HT1080 (cell line): ENCODE data around the gene PLCG1. TPM values are rescaled to one million over a fixed set of nuclear protein-coding genes. Genes with fewer than 3 reads are reported as not detected.

Source experiments
- DNase-seq: peaks from one replicate; pipeline ENCODE4 v3.0.0-alpha.2; 2015; ENCODE audit warnings: low read depth
- total RNA-seq: library from RNA; depleted of rRNA; stranded (reverse); fragments of >200 nt; shearing (Covaris generic); gene quantifications from 2 replicates; pipeline ENCODE4 v1.2.3, GENCODE V29; 2014

PLCG1 gene
- total RNA-seq, 1 experiment from 2014 or later, result 72.1 TPM

- no peak for DNase-seq
These were observed 41.2 kb downstream of the PLCG1 start for GRCh38 chr20:41178495-41178894.

- DNase-seq, result no peak
These were observed 41.6 kb downstream of the PLCG1 start for GRCh38 chr20:41178904-41179432.

DNA sequence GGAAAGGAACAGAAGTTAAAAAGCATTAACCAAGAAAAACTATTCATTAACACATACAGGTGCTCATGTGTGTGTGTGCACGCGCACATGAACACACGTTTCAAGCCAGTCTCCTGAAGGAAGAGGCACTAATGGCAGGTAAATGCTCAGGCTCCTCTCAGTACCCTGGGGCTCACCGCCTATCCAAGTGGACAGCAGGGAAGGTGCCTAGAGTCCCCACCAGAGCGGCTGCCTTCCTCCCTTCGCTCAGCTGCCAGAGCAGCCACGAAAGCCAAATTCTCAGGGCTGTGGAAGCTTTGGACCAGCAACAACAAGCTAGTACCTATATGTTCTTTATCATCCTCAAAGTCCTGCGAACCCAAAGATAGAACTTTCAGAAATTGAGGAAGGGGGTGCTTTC, 42.6 kb downstream of the PLCG1 start:
- no peak for DNase-seq

GRCh38 chr20:41180599-41181333, 43.4 kb downstream of the PLCG1 start:
- DNase-seq, result no peak

DNA sequence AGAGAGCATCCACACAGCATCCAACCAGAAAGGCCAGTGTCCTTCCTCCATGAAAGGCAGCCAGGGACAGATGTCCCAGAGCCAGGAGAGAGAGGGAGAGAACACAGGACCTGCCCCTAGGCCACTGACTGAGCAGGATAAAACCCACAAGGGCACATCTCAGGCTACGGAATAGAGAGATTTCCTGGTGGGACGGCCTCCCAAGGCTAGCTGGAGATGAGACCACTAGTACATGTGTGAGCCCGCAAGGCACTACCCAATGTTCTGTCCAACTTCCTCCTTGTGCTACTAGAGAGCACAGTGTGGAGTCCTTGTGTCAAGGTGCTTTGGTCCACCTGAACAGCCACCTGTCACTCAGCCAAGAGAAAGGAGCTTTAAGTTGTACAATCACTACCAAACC, 44.2 kb downstream of the PLCG1 start:
- DNase-seq, result no peak

DNA sequence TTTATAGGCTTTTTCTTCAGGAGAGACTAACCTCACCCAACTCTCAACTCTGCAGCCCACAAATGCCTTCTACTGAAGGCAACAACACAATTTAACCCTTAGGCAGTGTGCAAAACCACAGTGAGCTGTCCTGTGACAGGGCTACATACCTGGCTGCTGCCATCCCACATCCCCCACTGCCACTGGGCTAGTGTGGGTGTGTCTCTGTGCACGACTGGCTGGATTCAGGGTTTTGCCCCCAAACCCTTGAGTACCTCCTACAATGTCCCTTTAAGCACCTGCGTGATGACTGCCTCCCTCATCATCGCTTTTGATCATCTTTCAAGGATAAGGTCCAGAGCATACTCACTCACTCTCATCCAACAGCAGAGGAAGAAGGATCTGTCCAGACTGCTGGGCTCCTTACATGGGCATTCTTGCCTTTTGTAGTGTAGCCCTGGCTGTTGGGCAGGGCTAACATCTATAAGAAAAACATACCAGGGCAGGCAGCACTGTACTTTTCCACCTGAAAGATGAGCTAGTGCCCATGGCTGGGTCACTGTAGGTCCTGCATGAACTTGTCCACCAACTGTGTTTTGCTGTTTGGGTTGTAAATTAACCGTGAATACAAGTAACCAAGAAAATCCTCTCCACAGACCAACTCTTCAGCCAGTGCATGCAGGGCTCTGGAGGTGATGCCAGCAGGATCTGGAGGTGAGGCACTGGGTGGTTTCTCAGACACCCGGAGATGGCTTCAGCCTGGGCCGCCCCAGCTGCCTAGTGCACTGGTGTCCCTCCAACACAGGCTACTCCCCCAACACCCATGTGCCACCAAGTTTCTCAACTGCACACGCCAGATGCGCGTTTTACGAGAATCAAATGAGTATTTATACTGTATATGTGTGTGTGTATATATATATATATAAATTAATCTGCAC, 45.2 kb downstream of the PLCG1 start:
- DNase-seq, result no peak

- DNase-seq, result no peak
These were observed 46.0 kb downstream of the PLCG1 start for GRCh38 chr20:41183391-41183790.

DNA sequence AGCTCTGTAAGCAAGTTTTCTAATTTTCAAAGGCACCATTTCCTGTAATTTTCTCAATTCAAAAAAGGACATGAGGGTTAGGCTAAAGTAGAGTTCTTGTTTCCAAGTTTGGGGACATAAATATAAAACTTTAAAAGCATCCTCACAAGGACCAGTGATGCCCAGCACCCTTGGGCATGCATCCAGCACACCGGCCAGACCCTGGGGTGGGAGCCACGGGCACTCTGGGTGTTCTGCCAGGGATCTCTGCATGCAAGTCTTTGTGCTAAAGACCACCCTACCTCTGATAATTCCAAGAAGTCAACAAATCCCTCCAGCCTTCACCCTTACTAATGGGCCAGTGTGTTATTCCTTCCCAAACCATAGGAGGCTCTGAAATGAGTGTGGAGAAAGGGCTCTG, 46.5 kb downstream of the PLCG1 start:
- no peak for DNase-seq

DNA sequence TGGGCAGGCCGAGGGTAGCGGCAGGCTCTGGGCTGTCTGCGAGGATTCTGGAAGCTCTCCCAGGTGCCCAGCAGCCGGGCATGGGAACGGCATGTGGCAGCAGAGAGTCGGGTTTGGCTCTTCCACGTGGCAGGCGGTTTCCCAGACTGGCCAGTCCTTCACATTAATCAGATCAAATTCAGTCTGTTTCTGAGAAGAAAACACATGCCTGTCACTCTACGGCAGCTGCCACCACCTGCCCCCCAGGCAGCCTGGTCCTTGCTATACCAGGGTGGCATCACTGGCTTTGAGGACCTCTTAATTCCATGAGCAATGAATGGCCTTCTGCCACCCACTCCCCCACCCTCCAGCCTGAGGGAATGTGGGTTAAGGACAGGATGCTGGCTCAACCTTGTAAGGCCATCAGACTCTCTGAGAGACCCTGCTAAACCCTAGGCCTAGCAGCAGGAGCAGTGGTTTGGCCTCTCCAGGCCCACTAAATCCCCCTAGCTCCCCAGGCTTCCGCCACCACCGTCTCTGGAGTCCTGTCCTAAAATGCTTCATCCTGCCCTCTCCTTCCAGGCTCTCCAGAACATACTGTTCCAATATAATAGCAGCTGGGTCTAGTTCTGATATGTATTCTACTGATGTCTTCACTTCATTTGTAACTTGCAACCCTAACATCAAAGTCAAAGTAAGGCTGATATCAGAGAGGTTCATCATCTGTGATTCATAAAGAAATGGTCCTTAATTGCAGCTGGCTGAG, 47.8 kb downstream of the PLCG1 start:
- DNase-seq, result no peak

DNA sequence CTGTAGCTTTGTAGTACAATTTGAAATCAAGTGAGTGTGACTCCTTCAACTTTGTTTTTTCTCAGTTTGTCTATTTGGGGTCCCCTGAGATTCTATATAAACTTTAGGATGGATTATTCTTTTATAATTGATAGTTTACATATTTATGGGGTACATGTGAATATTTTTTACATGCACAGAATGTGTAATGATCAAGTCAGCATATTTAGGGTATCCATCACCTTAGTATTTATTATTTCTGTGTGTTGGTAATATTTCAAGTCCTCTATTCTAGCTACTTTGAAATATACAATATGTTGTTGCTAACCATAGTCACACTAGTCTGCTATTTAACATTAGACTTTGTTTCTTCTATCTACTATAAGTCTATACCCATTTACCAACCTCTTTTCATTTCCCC, 50.3 kb downstream of the PLCG1 start:
- no peak for DNase-seq

DNA sequence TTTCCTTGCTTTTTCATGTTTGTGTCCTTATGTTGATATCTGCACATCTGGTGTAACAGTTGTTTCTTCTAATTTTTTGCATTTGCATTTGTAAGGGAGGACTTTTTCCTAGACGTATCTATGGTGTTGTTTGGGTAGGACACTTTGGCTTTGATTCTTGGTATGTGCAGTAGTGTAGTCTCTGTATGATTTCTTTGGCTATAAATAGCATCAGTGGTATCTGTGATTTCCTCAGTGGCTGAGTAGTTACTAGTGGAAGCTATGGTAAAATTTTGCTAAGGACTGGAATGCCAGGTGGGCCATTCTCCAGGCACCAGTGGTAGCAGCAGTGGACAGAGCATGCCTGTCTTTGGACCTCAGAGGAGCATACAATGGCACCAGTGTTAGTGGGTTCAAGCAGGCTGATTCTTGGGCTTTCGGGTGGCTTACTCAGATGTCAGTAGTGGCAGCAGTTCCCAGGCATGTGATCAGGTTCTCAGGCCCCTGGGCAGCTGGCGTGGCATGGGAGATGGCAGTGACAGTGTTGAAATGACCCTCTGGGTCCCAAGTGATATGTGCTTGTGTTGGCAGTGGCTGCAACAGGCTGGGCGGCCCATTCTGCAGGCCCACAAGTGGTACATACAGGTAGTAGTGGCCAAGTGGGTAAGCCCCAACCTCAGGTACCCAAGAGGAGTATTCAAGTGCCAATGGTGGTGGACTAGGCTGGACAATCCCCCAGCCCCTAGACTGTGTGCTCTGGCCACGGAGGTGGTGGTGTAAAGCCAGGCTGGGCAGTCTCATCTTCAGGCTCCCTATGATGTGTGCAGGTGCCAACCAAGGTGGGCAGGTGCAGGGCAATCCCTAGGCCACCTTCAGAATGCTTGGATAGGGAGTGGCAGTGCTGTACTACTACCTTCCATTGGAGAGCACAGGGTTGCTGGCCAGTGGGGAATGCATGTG, 54.5 kb downstream of the PLCG1 start:
- no peak for DNase-seq

- no peak for DNase-seq
These were observed 55.2 kb downstream of the PLCG1 start for GRCh38 chr20:41192575-41192974.

DNA sequence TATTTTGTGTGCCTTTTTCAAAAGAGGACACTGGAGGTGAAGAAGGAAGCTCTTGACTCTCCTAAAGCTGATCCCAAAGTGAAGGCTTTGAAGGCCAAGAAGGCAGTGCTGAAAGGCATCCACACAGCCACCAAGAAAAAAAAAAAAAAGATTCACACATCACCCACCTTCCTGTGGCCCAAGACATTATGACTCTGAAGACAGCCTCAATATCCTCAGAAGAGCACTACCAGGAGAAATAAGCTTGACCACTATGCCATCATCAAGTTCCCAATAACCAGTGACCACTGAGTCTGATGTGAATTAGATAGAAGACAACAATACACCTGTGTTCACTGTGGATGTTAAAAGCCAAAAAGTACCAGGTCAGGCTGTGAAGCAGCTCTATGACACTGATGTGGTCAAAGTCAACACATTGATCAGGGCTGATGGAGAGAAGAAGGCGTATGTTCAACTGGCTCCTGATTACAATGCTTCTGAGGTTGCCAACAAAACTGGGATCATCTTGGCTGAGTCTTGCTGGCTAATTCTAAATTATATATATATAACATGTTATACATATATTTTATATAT, 59.4 kb downstream of the PLCG1 start:
- DNase-seq, result no peak

- no peak for DNase-seq
These were observed 61.1 kb downstream of the PLCG1 start for GRCh38 chr20:41198443-41198842.

- DNase-seq, result no peak
These were observed 63.3 kb downstream of the PLCG1 start for GRCh38 chr20:41200446-41201202.

DNA sequence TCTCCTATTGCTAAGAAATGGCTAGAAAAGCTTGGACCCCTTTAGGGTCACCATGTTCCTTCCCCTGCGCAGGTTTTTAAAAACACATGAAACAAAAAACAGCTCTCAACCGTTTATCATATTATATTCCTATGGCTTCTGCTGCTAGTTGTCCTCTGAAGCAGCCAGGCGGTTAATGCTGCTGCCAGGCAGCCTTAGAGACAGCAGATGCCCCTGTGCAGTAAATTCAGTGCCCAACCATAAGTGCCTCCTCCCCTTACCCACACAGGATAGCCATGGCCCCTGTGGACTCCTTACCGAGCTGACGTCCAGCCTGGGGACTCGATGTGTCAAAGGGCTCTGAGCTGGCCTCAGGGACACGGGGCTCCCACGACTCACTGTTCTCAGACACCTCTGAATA, 64.4 kb downstream of the PLCG1 start:
- DNase-seq, result no peak

DNA sequence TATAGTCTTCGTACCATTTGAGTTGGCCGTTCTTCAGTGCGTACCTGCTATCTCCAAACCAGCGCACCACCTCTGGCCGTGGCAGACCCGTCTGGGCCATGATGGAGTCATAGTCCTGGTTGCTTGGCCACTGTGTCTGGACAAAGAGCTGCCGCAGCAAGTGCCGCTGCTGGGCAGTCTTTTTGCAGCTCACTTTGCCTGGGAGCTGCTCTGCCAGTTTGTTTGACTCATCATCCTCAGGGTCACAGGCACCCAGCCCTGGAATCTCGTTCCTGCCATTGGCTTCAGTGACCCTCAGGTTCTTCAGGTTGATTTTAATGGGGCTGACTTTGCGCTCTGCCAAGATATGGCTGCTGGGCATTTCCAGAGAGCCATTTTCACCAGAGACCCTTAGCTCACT, 65.1 kb downstream of the PLCG1 start:
- no peak for DNase-seq

- no peak for DNase-seq
These were observed 66.3 kb downstream of the PLCG1 start for GRCh38 chr20:41203660-41204059.
